ENCODE results near the gene ZNF70. TPM values are rescaled to one million over a fixed set of nuclear protein-coding genes. Genes with fewer than 3 reads are reported as not detected.

Gene ZNF70
- total and polyA plus RNA-seq, 9 of the 15 experiments (the other 6 are each of a cell fraction or from before 2014, with no cell fraction given) = 0.14 to 3.3 (median 1.4) TPM

- intact Hi-C loops (cut with micrococcal nuclease) (no loop called here), in situ Hi-C loops (cut with MboI) (no loop called here)
- peaks cover 42% of the 10 kb centered on the region for H3K36me3 ChIP-seq (ENCODE audit: control insufficient read depth, insufficient read depth, low read length)
- POLR2A ChIA-PET = interaction anchor here (0.6 to 1.3 kb wide), 4 partner anchors 9 to 1606 kb away, joined by 3 to 4 read pairs (median 3); no protein-coding TSS in a partner anchor
- H3K27me3 ChIP-seq (ENCODE audit: control insufficient read depth in 2 of 2, insufficient read depth in 2 of 2, low read length in 2 of 2) = no peaks in the 10 kb centered on the region
- no peak overlapping the region for H3K4me3 ChIP-seq
- no peak for DNase-seq (ENCODE audit: extremely low read depth in 1 of 4, low spot score in 3 of 4)
- WGBS (ENCODE audit: insufficient coverage, low coverage, missing lambda C conversion rate) = 67% methylated on average over 4 of the region's 4 CpGs
- H3K27ac ChIP-seq (ENCODE audit: extremely low read depth, low read depth, low read length) = no peak overlapping the region
- H3K9ac ChIP-seq (ENCODE audit: insufficient read depth in 1 of 2, low read depth in 2 of 2, low read length in 2 of 2) = no peak overlapping the region
- no TSS peak for BruUV-seq (replicated peaks)
- ATAC-seq = no peak
- no peaks in the 10 kb centered on the region for H3K9me3 ChIP-seq (replicated peaks; ENCODE audit: control insufficient read depth, insufficient read depth, low read depth, low read length)
- H3K79me2 ChIP-seq (ENCODE audit: control insufficient read depth, insufficient read depth, low read length) = peaks cover 44% of the 10 kb centered on the region
- H3K9me1 ChIP-seq (ENCODE audit: control insufficient read depth, insufficient read depth, low read length) = no peaks in the 10 kb centered on the region
- H4K20me1 ChIP-seq (replicated peaks; ENCODE audit: control insufficient read depth, insufficient read depth, low read length) = peaks cover 10% of the 10 kb centered on the region
- H3K4me2 ChIP-seq (ENCODE audit: insufficient read depth, low read length) = no peak overlapping the region
- FAIRE-seq = no peak
- H2AFZ ChIP-seq (ENCODE audit: low read depth, low read length) = no peak overlapping the region
- CTCF ChIA-PET (ENCODE audit: low intra/inter-chr PET ratio) = no interaction called here
- H3K4me1 ChIP-seq (replicated peaks in 1 of 2; ENCODE audit: control insufficient read depth in 2 of 2, insufficient read depth in 2 of 2, low read length in 2 of 2) = peaks cover 12 to 15% of the 10 kb centered on the region in 2 experiments; a peak in 3 of 5 replicates
- TF ChIP-seq, protein P1, sequence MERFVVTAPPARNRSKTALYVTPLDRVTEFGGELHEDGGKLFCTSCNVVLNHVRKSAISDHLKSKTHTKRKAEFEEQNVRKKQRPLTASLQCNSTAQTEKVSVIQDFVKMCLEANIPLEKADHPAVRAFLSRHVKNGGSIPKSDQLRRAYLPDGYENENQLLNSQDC (CRISPR knock-in tag; IDR thresholded peaks at IDR 0.05) = no peak
- TF ChIP-seq THRAP3 (IDR thresholded peaks at IDR 0.05; ENCODE audit: borderline replicate concordance) = no peak
- TF ChIP-seq KLF13 (tag; IDR thresholded peaks at IDR 0.05; ENCODE audit: borderline replicate concordance, low read depth) = no peak
- TF ChIP-seq ATF1 (CRISPR knock-in tag; IDR thresholded peaks at IDR 0.05) = no peak
- no peak for TF ChIP-seq ATF1 (tag; IDR thresholded peaks at IDR 0.05)
- TF ChIP-seq ZBTB2 (IDR thresholded peaks at IDR 0.05) = no peak
- no peak for TF ChIP-seq DPF2 (IDR thresholded peaks at IDR 0.05)
- TF ChIP-seq, protein P2, sequence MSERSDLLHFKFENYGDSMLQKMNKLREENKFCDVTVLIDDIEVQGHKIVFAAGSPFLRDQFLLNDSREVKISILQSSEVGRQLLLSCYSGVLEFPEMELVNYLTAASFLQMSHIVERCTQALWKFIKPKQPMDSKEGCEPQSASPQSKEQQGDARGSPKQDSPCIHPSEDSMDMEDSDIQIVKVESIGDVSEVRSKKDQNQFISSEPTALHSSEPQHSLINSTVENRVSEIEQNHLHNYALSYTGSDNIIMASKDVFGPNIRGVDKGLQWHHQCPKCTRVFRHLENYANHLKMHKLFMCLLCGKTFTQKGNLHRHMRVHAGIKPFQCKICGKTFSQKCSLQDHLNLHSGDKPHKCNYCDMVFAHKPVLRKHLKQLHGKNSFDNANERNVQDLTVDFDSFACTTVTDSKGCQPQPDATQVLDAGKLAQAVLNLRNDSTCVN (CRISPR knock-in tag; IDR thresholded peaks at IDR 0.05) = no peak
- TF ChIP-seq, protein P3, sequence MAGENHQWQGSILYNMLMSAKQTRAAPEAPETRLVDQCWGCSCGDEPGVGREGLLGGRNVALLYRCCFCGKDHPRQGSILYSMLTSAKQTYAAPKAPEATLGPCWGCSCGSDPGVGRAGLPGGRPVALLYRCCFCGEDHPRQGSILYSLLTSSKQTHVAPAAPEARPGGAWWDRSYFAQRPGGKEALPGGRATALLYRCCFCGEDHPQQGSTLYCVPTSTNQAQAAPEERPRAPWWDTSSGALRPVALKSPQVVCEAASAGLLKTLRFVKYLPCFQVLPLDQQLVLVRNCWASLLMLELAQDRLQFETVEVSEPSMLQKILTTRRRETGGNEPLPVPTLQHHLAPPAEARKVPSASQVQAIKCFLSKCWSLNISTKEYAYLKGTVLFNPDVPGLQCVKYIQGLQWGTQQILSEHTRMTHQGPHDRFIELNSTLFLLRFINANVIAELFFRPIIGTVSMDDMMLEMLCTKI (IDR thresholded peaks at IDR 0.05; ENCODE audit: partially characterized antibody) = no peak
- no peak for TF ChIP-seq SPI1 (IDR thresholded peaks at IDR 0.05; ENCODE audit: borderline replicate concordance, low read depth, low read length)
- no peak for TF ChIP-seq ATF6 (CRISPR knock-in tag; IDR thresholded peaks at IDR 0.05)
- TF ChIP-seq RBM34 (IDR thresholded peaks at IDR 0.05; ENCODE audit: borderline replicate concordance, insufficient read depth, low read length) = no peak
- TF ChIP-seq U2AF2 (optimal IDR thresholded peaks at IDR 0.05; ENCODE audit: low read depth, low read length) = no peak
- TF ChIP-seq, protein P4, sequence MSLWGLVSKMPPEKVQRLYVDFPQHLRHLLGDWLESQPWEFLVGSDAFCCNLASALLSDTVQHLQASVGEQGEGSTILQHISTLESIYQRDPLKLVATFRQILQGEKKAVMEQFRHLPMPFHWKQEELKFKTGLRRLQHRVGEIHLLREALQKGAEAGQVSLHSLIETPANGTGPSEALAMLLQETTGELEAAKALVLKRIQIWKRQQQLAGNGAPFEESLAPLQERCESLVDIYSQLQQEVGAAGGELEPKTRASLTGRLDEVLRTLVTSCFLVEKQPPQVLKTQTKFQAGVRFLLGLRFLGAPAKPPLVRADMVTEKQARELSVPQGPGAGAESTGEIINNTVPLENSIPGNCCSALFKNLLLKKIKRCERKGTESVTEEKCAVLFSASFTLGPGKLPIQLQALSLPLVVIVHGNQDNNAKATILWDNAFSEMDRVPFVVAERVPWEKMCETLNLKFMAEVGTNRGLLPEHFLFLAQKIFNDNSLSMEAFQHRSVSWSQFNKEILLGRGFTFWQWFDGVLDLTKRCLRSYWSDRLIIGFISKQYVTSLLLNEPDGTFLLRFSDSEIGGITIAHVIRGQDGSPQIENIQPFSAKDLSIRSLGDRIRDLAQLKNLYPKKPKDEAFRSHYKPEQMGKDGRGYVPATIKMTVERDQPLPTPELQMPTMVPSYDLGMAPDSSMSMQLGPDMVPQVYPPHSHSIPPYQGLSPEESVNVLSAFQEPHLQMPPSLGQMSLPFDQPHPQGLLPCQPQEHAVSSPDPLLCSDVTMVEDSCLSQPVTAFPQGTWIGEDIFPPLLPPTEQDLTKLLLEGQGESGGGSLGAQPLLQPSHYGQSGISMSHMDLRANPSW (CRISPR knock-in tag; IDR thresholded peaks at IDR 0.05) = no peak
Measured at GRCh38 chr22:23789121-23789520, 38.2 kb upstream of the ZNF70 start.

All from K562 (cell line).